GM19193 (cell line): ENCODE data around the gene DIS3L2.

Experiments used
- POLR2A ChIP-seq: IDR thresholded peaks from 4 replicates; pipeline ENCODE4 v1.6.1; 2011; ENCODE audit not compliant: insufficient read depth, insufficient read length; ENCODE audit errors: extremely low read depth

DIS3L2 gene

GRCh38 chr2:232320443-232320803 is 358.9 kb downstream of the DIS3L2 start:
- no peak for TF ChIP-seq POLR2A

DNA sequence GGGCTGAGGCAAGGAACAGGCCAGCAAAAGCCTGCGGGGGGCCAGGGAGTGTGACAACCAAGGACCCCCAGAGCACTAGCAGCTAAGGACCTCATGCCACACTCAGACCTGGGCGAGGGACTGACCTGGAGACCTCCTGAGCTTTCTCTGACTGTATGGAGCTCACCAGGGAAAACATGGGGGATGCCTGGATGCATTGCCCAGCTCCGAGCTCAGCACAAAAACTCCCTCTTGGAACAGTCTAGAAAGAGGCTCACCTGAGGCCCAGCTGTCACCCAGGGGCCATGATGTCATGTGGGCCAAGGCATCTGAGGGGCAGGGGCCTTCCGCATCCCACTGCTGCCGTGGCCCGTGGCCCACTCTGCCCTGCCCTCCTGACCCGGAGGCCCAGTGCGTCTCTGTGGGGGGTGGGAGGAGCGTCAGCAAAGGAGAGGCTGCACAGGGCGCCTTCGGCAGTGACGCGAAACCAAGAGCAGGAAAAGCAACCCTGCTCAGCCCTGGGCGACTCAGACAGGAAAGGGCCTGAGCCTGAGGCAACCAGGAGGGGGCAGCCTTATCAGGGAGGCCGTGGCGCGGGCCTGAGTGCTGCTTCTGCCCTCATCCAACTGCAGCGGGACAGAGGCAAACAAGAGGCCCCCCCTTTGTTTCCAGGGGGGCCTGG is 359.8 kb downstream of the DIS3L2 start:
- TF ChIP-seq POLR2A = no peak

- no peak for TF ChIP-seq POLR2A
These were observed 360.5 kb downstream of the DIS3L2 start for GRCh38 chr2:232321817-232322559.

- no peak for TF ChIP-seq POLR2A
These were observed 361.2 kb downstream of the DIS3L2 start for GRCh38 chr2:232322560-232323327.

- TF ChIP-seq POLR2A = no peak
These were observed 361.8 kb downstream of the DIS3L2 start for GRCh38 chr2:232323328-232323650.

GRCh38 chr2:232324778-232325177 is 363.3 kb downstream of the DIS3L2 start:
- no peak for TF ChIP-seq POLR2A

DNA sequence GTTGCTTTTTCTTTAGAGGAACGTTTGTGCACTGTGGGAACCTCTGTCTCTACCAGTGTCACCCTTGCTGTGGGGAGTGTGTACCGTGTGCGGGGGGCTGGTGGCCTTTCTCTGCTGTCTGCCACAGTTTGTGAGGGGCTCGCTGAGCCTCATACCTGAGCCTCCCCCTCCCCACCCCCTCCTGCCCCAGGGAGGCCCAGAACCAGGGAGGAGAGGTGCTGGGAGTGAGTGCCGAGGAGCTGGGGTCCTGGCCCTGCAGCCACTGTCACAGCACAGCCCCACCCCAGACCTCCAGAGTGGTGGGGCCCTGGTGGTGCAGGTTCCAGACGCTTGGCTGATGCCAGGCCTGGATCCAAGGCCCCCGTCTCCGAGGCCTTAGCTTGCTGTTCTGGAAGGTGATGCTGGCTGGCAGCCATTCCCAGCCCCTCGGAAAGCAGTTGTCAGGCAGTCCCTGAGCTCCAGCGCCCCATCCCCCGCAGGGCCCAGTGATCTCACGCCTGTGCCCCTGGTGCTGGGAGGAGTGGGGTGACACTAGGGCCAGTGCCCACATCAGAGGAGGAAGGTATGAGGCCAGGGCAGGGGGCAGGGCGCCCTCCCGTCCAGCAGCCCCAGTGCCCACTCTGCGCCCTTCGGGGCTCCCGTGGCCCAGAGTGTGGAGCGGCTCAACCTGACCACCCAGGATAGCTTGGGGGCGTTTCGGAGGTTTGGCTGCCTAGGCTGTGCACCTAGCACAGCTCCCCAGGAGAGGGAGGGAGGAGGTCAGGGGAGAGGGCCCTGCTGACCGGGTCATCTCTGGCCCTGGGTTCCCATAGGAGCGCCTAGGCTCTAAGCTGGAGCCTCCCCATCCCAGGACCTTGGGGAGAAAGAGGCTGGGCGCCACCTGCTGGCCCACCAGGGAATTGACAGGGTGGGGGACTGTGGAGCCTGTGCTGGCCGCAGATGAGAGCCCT is 364.1 kb downstream of the DIS3L2 start:
- no peak for TF ChIP-seq POLR2A

DNA sequence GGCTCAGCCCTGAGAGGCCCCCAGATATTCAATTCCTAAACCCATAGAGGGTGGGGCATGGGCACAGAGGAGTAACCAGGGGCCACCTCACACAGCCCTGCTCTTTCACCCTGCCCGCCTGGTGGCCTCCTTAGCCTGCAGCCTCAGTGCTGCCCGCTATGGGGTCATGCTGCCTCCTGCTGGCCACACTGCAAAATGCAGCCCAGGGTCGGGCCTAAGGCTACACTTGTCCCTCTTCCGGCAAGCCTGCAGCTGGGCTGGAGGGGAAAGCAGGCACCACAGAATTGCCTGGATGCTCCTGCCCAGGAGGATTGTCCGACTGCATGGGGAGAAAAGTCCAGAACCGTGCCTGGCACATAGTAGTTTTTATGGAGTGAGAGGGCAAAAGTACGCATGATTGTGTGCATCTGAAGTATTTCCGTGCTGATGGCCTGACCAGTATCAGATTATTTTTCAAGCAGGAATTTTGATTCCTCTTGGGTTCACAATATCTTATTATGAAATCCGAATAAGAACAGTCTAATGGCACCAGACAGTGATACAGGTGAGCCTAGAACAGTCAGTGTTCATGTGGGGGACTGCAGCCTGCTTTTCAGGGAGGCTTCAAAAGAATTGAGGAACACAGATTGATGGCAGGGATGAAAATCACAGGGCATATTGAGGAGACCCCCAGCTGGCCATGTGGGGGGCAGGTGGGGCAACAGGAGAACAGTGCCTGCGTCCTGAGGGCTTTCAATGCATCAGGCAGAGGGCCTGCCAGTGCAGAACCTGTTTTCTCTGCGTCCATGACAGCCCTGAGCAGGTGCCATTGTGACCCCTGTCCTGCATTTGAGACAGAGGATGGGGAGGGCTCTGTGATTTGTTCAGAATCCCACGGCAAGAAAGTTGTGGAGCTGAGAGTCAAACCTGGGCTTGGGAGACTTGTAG is 365.9 kb downstream of the DIS3L2 start:
- TF ChIP-seq POLR2A = no peak

- TF ChIP-seq POLR2A = no peak
These were observed 366.5 kb downstream of the DIS3L2 start for GRCh38 chr2:232328032-232328422.

GRCh38 chr2:232328516-232329460 is 367.3 kb downstream of the DIS3L2 start:
- no peak for TF ChIP-seq POLR2A

GRCh38 chr2:232329716-232330067 is 368.2 kb downstream of the DIS3L2 start:
- no peak for TF ChIP-seq POLR2A

DNA sequence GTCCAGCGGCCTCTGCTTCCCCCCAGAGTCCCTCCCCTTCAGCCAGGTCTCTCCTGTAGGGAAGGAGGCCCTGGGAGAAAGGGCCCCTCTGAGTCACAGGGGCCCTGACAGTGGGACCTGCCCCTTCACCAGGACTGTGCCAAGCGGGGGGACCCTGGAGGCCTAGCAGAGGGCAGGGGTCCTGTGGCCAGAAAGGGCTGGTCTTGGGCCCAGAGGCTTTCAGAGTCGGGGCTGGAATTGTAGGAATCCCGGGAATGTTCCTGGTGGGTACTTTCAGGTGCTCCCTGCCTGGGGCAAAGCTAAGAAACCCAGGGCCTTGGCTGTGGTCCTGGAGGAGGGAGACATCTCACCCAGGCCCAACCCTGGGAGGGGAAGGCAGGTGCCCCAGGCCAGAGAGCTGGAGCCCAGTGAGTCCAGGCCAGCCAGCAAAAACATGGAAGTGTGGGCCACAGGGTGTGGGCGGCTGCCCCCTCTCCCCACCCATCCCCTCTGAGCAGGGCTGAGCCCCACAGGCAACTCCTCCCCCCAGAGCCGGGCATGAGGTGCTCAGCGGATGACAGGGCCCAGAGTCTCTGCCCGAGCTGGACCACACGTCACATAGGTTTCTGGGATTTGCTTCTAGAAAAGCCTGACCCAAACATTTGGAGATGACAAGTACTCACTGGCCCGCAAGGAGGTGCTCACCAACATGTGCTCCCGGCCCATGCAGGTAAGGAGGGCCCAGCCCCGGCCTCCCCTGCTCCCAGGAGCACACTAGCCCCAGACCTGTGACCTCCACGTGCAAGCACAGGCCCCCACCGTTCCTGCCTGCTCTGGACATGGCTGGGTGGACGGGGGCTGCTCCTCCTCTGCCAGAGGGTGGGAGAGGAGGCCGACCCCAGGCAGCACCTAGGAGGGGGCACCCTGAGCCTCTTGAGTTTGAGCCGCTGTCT is 368.8 kb downstream of the DIS3L2 start:
- no peak for TF ChIP-seq POLR2A
